Testis (tissue), 3 donors: Measurements from ENCODE around the gene ASAP2. TPM values are rescaled to one million over a fixed set of nuclear protein-coding genes. Genes with fewer than 3 reads are reported as not detected.

Experiments
- DNase-seq: peaks from one replicate; pipeline ENCODE4 v3.0.0-alpha.2; 2019
- H3K27ac ChIP-seq, 2 donors: fragments of 200-600 bp; sonication (generic); one replicate each; pipeline ENCODE4 v1.5.1; 2019
- H3K27me3 ChIP-seq: fragments of 200-600 bp; sonication (generic); one replicate; pipeline ENCODE4 v1.5.1; 2019
- H3K36me3 ChIP-seq: fragments of 200-600 bp; sonication (generic); one replicate; pipeline ENCODE4 v1.5.1; 2017; ENCODE audit warnings: low read depth; ENCODE audit errors: missing control alignments
- H3K4me1 ChIP-seq: fragments of 200-600 bp; sonication (generic); one replicate; pipeline ENCODE4 v1.5.1; 2019
- H3K4me3 ChIP-seq, 2 donors: fragments of 200-600 bp; sonication (generic); one replicate each; pipeline ENCODE4 v1.5.1; 2017 to 2019
- H3K9me3 ChIP-seq: fragments of 200-600 bp; sonication (generic); one replicate; pipeline ENCODE4 v1.5.1; 2017
- CTCF ChIP-seq, 3 experiments: fragments of 450-650 bp in 2 of 3; fragments of 200-600 bp in 1 of 3; sonication (generic) in 1 of 3; IDR thresholded peaks; one replicate each; pipeline ENCODE4 v1.5.1; 2016 to 2019; ENCODE audit warnings: antibody characterized with exemption in 3 of 3, mild to moderate bottlenecking in 2 of 3, moderate library complexity in 1 of 3
- POLR2A ChIP-seq: fragments of 450-650 bp; IDR thresholded peaks from one replicate; pipeline ENCODE4 v1.6.1; 2017; ENCODE audit warnings: antibody characterized with exemption, mild to moderate bottlenecking, moderate library complexity
- whole genome bisulfite sequencing, 2 donors: methylation state at CpG; one replicate each; pipeline ENCODE4 v1.1.5; 2018; 5-methylcytosine and 5-hydroxymethylcytosine counted together
- intact Hi-C: fragments of 100-400 bp; cut with DNase I; formaldehyde crosslinking; loops from one replicate; pipeline ENCODE4 v1.15.1; 2023; ENCODE audit warnings: low total_unique reads
- polyA plus RNA-seq: library from polyadenylated mRNA; stranded (reverse); fragments of 350-450 nt; fragmentation: Illumina TruSeq; extraction: RNeasy Lipid Tissue Mini Kit (QIAGEN cat#74804); gene quantifications from one replicate; pipeline ENCODE4 v1.2.3, GENCODE V29; 2014; ENCODE audit warnings: low read depth, low replicate concordance; ENCODE audit not compliant: insufficient read depth
- total RNA-seq, 2 donors: library from RNA; depleted of rRNA; stranded (reverse); fragments of >200 nt; gene quantifications; one replicate each; pipeline ENCODE4 v1.2.3, GENCODE V29; 2016

Gene ASAP2
- total and polyA plus RNA-seq, 3 donors from 2014 or later = 42.4 to 87.2 (median 79.0) TPM

- no peak for DNase-seq
These were observed 34.6 kb downstream of the ASAP2 start for GRCh38 chr2:9241233-9241632.

GRCh38 chr2:9243357-9243756, 36.7 kb downstream of the ASAP2 start:
- TF ChIP-seq CTCF (IDR thresholded peaks at IDR 0.05) = no peak
- no peak for TF ChIP-seq POLR2A
- Histone ChIP-seq H3K4me3 (no peak overlapping the region), H3K9me3 (no peaks in the 10 kb centered on the region), H3K27me3 (no peaks in the 10 kb centered on the region), H3K27ac (no peak overlapping the region), H3K36me3 (no peaks in the 10 kb centered on the region), H3K4me1 (peaks cover 7% of the 10 kb centered on the region)
- DNase-seq = no peak
- intact Hi-C loops = no loop called here
- 94 to 97% methylated on average over 8 of the region's 8 CpGs for WGBS, 2 donors

More at GRCh38 chr2:9241233-9241632, 34.6 kb downstream of the ASAP2 start:
- Histone ChIP-seq H3K4me3 (no peak overlapping the region), H3K27ac (no peak overlapping the region), H3K4me1 (peaks cover 3% of the 10 kb centered on the region), H3K36me3 (no peaks in the 10 kb centered on the region), H3K27me3 (no peaks in the 10 kb centered on the region), H3K9me3 (no peaks in the 10 kb centered on the region)
- 93 to 94% methylated on average over 6 of the region's 6 CpGs for WGBS, 2 donors
- TF ChIP-seq POLR2A = no peak
- no peak for TF ChIP-seq CTCF (IDR thresholded peaks at IDR 0.05)
- intact Hi-C loops = no loop called here

- intact Hi-C loops = no loop called here
- H3K4me1 ChIP-seq = peaks cover 7% of the 10 kb centered on the region
- WGBS, 2 donors = 78 to 79% methylated on average over 7 of the region's 7 CpGs
These were observed 38.5 kb downstream of the ASAP2 start for GRCh38 chr2:9244985-9245544.

GRCh38 chr2:9247177-9247576, 40.6 kb downstream of the ASAP2 start:
- intact Hi-C loops = no loop called here
- Histone ChIP-seq H3K9me3 (no peaks in the 10 kb centered on the region), H3K4me3 (no peak overlapping the region), H3K36me3 (no peaks in the 10 kb centered on the region), H3K4me1 (peaks cover 7% of the 10 kb centered on the region), H3K27me3 (no peaks in the 10 kb centered on the region), H3K27ac (no peak overlapping the region)
- WGBS, 2 donors = 65 to 69% methylated on average over 11 to 13 of the region's 13 CpGs
- TF ChIP-seq CTCF (IDR thresholded peaks at IDR 0.05) = no peak
- no peak for TF ChIP-seq POLR2A
- DNase-seq = no peak

More at GRCh38 chr2:9244985-9245544, 38.5 kb downstream of the ASAP2 start:
- H3K36me3 ChIP-seq = no peaks in the 10 kb centered on the region
- H3K27ac ChIP-seq = no peak overlapping the region
- TF ChIP-seq CTCF (IDR thresholded peaks at IDR 0.05) (no peak), POLR2A (no peak)
- DNase-seq = no peak
- no peaks in the 10 kb centered on the region for H3K9me3 ChIP-seq
- no peak overlapping the region for H3K4me3 ChIP-seq
- H3K27me3 ChIP-seq = no peaks in the 10 kb centered on the region

- DNase-seq = peak; percentile 53
- H3K4me1 ChIP-seq = peaks cover 7% of the 10 kb centered on the region
- WGBS, 2 donors = 28 to 40% methylated on average over 6 of the region's 6 CpGs
- no peak overlapping the region for H3K4me3 ChIP-seq
- H3K9me3 ChIP-seq = no peaks in the 10 kb centered on the region
- H3K27ac ChIP-seq = no peak overlapping the region
- TF ChIP-seq CTCF (IDR thresholded peaks at IDR 0.05) (no peak), POLR2A (no peak)
- no peaks in the 10 kb centered on the region for H3K36me3 ChIP-seq
- H3K27me3 ChIP-seq = no peaks in the 10 kb centered on the region
- intact Hi-C loops = no loop called here
These were observed 41.2 kb downstream of the ASAP2 start for GRCh38 chr2:9247786-9248185.
